OCI-LY1 (cell line): ENCODE measurements around the gene TAC3.

Experiments
- H2AFZ ChIP-seq: fragments of 200-600 bp; sonication (generic), shearing (Covaris generic); 2 replicates; pipeline ENCODE4 v1.6.0; 2014; ENCODE audit warnings: antibody characterized with exemption, mild to moderate bottlenecking, low read length
- H3F3A ChIP-seq: fragments of 200-600 bp; sonication (generic), shearing (Covaris generic); 2 replicates; pipeline ENCODE4 v1.6.0; 2014; ENCODE audit warnings: mild to moderate bottlenecking, antibody characterized with exemption, low read length, moderate library complexity; ENCODE audit not compliant: insufficient read depth
- H3K27ac ChIP-seq: fragments of 200-600 bp; sonication (generic); 2 replicates; pipeline ENCODE4 v1.5.1; 2014; ENCODE audit warnings: low read length, mixed run types, mild to moderate bottlenecking, low read depth; ENCODE audit not compliant: poor library complexity, severe bottlenecking
- H3K27me3 ChIP-seq: fragments of 200-600 bp; sonication (generic); 2 replicates; pipeline ENCODE4 v1.6.0; 2014; ENCODE audit warnings: antibody characterized with exemption, mild to moderate bottlenecking, low read length, moderate library complexity; ENCODE audit not compliant: insufficient read depth
- H3K36me3 ChIP-seq: fragments of 200-600 bp; sonication (generic); 2 replicates; pipeline ENCODE4 v1.6.1; 2014; ENCODE audit warnings: mild to moderate bottlenecking, antibody characterized with exemption, low read length, moderate library complexity, mixed read lengths; ENCODE audit not compliant: insufficient read depth
- H3K4me1 ChIP-seq: fragments of 200-600 bp; sonication (generic); 2 replicates; pipeline ENCODE4 v1.5.1; 2014; ENCODE audit warnings: mild to moderate bottlenecking, low read length, moderate library complexity; ENCODE audit not compliant: insufficient read depth, severe bottlenecking
- H3K4me2 ChIP-seq: fragments of 200-600 bp; sonication (generic), shearing (Covaris generic); 2 replicates; pipeline ENCODE4 v1.6.1; 2014; ENCODE audit warnings: low read length
- H3K4me3 ChIP-seq: fragments of 200-600 bp; sonication (generic); 2 replicates; pipeline ENCODE4 v1.5.1; 2014; ENCODE audit warnings: low read length, low read depth, mild to moderate bottlenecking, mixed read lengths; ENCODE audit not compliant: poor library complexity, severe bottlenecking
- H3K79me2 ChIP-seq: fragments of 200-600 bp; shearing (Covaris generic); 2 replicates; pipeline ENCODE4 v1.6.1; 2016; ENCODE audit warnings: mixed run types, low read length, mixed read lengths; ENCODE audit not compliant: insufficient read depth
- H3K9ac ChIP-seq: fragments of 200-600 bp; sonication (generic), shearing (Covaris generic); 2 replicates; pipeline ENCODE4 v1.6.1; 2014; ENCODE audit warnings: mild to moderate bottlenecking, low read length, mixed read lengths
- H3K9me2 ChIP-seq: fragments of 200-600 bp; sonication (generic), shearing (Covaris generic); 2 replicates; pipeline ENCODE4 v1.6.1; 2014; ENCODE audit warnings: low read depth, mild to moderate bottlenecking, low read length, mixed read lengths
- H3K9me3 ChIP-seq: fragments of 200-600 bp; shearing (Covaris generic); 2 replicates; pipeline ENCODE4 v1.6.1; 2014; ENCODE audit warnings: low read length, mixed read lengths
- H4K20me1 ChIP-seq: fragments of 200-600 bp; sonication (generic), shearing (Covaris generic); 2 replicates; pipeline ENCODE4 v1.6.0; 2016; ENCODE audit warnings: mild to moderate bottlenecking, low read length; ENCODE audit not compliant: insufficient read depth
- CTCF ChIP-seq: fragments of 200-600 bp; sonication (generic), shearing (Covaris generic); IDR thresholded peaks from 2 replicates; pipeline ENCODE4 v1.5.1; 2017; ENCODE audit warnings: mild to moderate bottlenecking, antibody characterized with exemption, low read length, moderate library complexity, mixed read lengths
- EZH2 ChIP-seq: fragments of 200-600 bp; sonication (generic), shearing (Covaris generic); IDR thresholded peaks from 2 replicates; pipeline ENCODE4 v1.8.0; 2017; ENCODE audit warnings: borderline replicate concordance, mixed run types, mild to moderate bottlenecking, antibody characterized with exemption, low read length, moderate library complexity, mixed read lengths

Gene TAC3

DNA sequence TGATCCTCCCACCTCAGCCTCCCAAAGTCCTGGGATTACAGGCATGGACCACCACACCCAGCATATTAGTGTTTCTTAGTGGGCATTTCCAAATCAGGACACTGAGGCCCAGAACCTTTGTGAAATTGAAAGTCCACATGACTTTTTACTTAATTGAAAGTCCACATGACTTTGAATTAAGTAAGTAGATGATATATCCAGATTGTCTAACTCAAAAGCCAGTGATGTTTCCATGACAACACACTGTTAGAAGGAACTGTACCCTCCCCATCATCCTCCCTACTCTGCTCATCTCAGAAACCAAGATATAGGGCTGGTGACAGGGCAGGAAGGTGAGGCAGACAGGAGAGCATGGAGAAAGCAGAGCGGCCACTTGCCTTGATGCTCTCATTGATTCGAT lies 26.4 kb upstream of the TAC3 start:
- Histone ChIP-seq H3K9ac (no peak overlapping the region), H3K27me3 (0 out of 2 replicates have a peak, but pooled peaks cover 2% of the 10 kb centered on the region), H3K36me3 (no peaks in the 10 kb centered on the region), H3K4me2 (no peak overlapping the region), H3K9me2 (no peaks in the 10 kb centered on the region), H3K4me1 (no peaks in the 10 kb centered on the region), H4K20me1 (no peaks in the 10 kb centered on the region), H3K4me3 (no peak overlapping the region), H3K27ac (no peak overlapping the region), H3F3A (no peaks in the 10 kb centered on the region), H3K9me3 (no peaks in the 10 kb centered on the region), H3K79me2 (no peaks in the 10 kb centered on the region), H2AFZ (no peak overlapping the region)
- no peak for TF ChIP-seq CTCF
- TF ChIP-seq EZH2 = no peak

- H3F3A ChIP-seq = no peaks in the 10 kb centered on the region
- no peak overlapping the region for H3K27ac ChIP-seq
- no peak overlapping the region for H3K4me2 ChIP-seq
- no peaks in the 10 kb centered on the region for H3K9me2 ChIP-seq
- TF ChIP-seq CTCF (no peak), EZH2 (no peak)
- no peaks in the 10 kb centered on the region for H3K36me3 ChIP-seq
- no peaks in the 10 kb centered on the region for H3K79me2 ChIP-seq
- H2AFZ ChIP-seq = no peak overlapping the region
- no peak overlapping the region for H3K4me3 ChIP-seq
- 0 out of 2 replicates have a peak, but pooled peaks cover 12% of the 10 kb centered on the region for H3K27me3 ChIP-seq
- no peaks in the 10 kb centered on the region for H4K20me1 ChIP-seq
- H3K9me3 ChIP-seq = no peaks in the 10 kb centered on the region
- H3K4me1 ChIP-seq = no peaks in the 10 kb centered on the region
- no peak overlapping the region for H3K9ac ChIP-seq
Measured at GRCh38 chr12:57040750-57041149, 24.4 kb upstream of the TAC3 start.

- Histone ChIP-seq H3F3A (no peaks in the 10 kb centered on the region), H3K9me2 (no peaks in the 10 kb centered on the region), H3K9me3 (no peaks in the 10 kb centered on the region)
Measured at GRCh38 chr12:57040211-57040610, 23.9 kb upstream of the TAC3 start.

More at GRCh38 chr12:57040211-57040610, 23.9 kb upstream of the TAC3 start:
- H4K20me1 ChIP-seq = no peaks in the 10 kb centered on the region
- 0 out of 2 replicates have a peak, but pooled peaks cover 12% of the 10 kb centered on the region for H3K27me3 ChIP-seq
- no peak overlapping the region for H2AFZ ChIP-seq
- H3K4me2 ChIP-seq = no peak overlapping the region
- H3K4me3 ChIP-seq = no peak overlapping the region
- H3K79me2 ChIP-seq = no peaks in the 10 kb centered on the region
- no peak overlapping the region for H3K27ac ChIP-seq
- no peak overlapping the region for H3K9ac ChIP-seq
- H3K36me3 ChIP-seq = no peaks in the 10 kb centered on the region
- no peaks in the 10 kb centered on the region for H3K4me1 ChIP-seq
- no peak for TF ChIP-seq EZH2
- TF ChIP-seq CTCF = no peak
